Measurements from ENCODE around the gene HSD3B1.
"Not testable (repeated sequence)": the region's sequence is repeated elsewhere in the genome, so short reads cannot be mapped to it uniquely, and the experiment has no call there.

Gene HSD3B1

DNA sequence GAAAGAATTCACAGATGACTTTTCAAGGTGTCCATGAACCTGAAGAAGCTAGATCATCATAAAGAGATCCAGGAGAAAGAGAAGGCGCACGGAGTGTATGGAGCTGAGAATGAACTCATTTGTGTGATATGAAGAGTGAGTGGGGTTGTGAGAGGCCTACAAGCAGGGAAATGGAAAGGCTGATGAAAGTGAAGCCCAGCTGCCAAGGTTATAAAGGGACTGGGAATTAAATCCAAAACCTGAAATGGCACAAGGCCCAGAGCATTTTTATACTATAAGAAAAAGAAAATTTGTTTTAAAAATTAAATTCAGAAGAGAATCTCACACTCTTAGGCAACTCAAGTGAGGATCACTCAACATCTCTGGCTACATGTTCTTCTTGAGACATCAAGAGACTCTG lies 43.4 kb downstream of the HSD3B1 start:
- H3K9me2 ChIP-seq (replicated peaks; ENCODE audit: low read depth, low read length): no peaks in the 10 kb centered on the region
- no peaks in the 10 kb centered on the region for H3K9me3 ChIP-seq (ENCODE audit: insufficient read depth, low read depth, low read length)
- no peaks in the 10 kb centered on the region for H4K20me1 ChIP-seq (ENCODE audit: insufficient read depth, low read length, poor library complexity, severe bottlenecking)
- H3K36me3 ChIP-seq (ENCODE audit: insufficient read depth, low read length): no peaks in the 10 kb centered on the region
- H3K27me3 ChIP-seq (ENCODE audit: insufficient read depth, low read length, poor library complexity, severe bottlenecking): no peaks in the 10 kb centered on the region
- H3K4me1 ChIP-seq (ENCODE audit: insufficient read depth, low read length, poor library complexity, severe bottlenecking): no peaks in the 10 kb centered on the region
- no peak overlapping the region for H2AFZ ChIP-seq (ENCODE audit: low read length)
- H3K9ac ChIP-seq (ENCODE audit: low read depth, low read length, poor library complexity, severe bottlenecking): no peak overlapping the region
- TF ChIP-seq EZH2phosphoT487 (IDR thresholded peaks at IDR 0.05; ENCODE audit: borderline replicate concordance): no peak
- TF ChIP-seq, protein P1, sequence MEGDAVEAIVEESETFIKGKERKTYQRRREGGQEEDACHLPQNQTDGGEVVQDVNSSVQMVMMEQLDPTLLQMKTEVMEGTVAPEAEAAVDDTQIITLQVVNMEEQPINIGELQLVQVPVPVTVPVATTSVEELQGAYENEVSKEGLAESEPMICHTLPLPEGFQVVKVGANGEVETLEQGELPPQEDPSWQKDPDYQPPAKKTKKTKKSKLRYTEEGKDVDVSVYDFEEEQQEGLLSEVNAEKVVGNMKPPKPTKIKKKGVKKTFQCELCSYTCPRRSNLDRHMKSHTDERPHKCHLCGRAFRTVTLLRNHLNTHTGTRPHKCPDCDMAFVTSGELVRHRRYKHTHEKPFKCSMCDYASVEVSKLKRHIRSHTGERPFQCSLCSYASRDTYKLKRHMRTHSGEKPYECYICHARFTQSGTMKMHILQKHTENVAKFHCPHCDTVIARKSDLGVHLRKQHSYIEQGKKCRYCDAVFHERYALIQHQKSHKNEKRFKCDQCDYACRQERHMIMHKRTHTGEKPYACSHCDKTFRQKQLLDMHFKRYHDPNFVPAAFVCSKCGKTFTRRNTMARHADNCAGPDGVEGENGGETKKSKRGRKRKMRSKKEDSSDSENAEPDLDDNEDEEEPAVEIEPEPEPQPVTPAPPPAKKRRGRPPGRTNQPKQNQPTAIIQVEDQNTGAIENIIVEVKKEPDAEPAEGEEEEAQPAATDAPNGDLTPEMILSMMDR (conservative IDR thresholded peaks at IDR 0.05; ENCODE audit: low read length): no peak
- no peaks in the 10 kb centered on the region for H3F3A ChIP-seq (ENCODE audit: low read depth)
- no peak overlapping the region for H3K4me3 ChIP-seq (ENCODE audit: low read length, poor library complexity, severe bottlenecking)
- H3K79me2 ChIP-seq (ENCODE audit: insufficient read depth, low read length): no peaks in the 10 kb centered on the region
- H3K4me2 ChIP-seq (ENCODE audit: low read depth, low read length, poor library complexity, severe bottlenecking): no peak overlapping the region

DNA sequence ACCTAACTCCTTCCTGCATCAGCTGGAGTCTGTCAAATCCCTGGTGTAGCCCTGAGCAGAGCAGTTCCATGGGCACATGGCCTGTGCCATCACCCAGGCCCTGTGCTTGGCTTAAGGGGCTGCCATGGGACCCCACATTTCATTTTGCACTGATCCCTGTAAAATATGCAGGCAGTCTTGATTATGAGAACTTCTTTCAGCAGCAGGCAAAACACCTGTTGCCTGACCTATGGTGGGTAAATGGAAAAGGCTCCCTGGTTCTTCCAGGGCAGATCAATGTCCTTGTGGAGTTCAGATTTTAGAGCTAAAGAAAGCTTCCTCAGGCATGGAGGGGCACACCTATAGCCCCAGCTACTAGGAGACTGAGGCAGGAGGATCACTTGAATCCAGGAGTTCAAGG lies 44.2 kb downstream of the HSD3B1 start:
- H3K9ac ChIP-seq (ENCODE audit: low read depth, low read length, poor library complexity, severe bottlenecking): no peak overlapping the region
- no peak overlapping the region for H2AFZ ChIP-seq (ENCODE audit: low read length)
- H4K20me1 ChIP-seq (ENCODE audit: insufficient read depth, low read length, poor library complexity, severe bottlenecking): no peaks in the 10 kb centered on the region
- H3K27me3 ChIP-seq (ENCODE audit: insufficient read depth, low read length, poor library complexity, severe bottlenecking): no peaks in the 10 kb centered on the region
- no peaks in the 10 kb centered on the region for H3K9me2 ChIP-seq (replicated peaks; ENCODE audit: low read depth, low read length)
- no peaks in the 10 kb centered on the region for H3K4me1 ChIP-seq (ENCODE audit: insufficient read depth, low read length, poor library complexity, severe bottlenecking)
- TF ChIP-seq EZH2phosphoT487 (IDR thresholded peaks at IDR 0.05; ENCODE audit: borderline replicate concordance): no peak
- TF ChIP-seq, protein P1 (conservative IDR thresholded peaks at IDR 0.05; ENCODE audit: low read length): no peak
- no peak overlapping the region for H3K4me2 ChIP-seq (ENCODE audit: low read depth, low read length, poor library complexity, severe bottlenecking)
- H3K36me3 ChIP-seq (ENCODE audit: insufficient read depth, low read length): no peaks in the 10 kb centered on the region
- H3K4me3 ChIP-seq (ENCODE audit: low read length, poor library complexity, severe bottlenecking): no peak overlapping the region
- H3F3A ChIP-seq (ENCODE audit: low read depth): no peaks in the 10 kb centered on the region
- no peaks in the 10 kb centered on the region for H3K9me3 ChIP-seq (ENCODE audit: insufficient read depth, low read depth, low read length)
- no peaks in the 10 kb centered on the region for H3K79me2 ChIP-seq (ENCODE audit: insufficient read depth, low read length)

DNA sequence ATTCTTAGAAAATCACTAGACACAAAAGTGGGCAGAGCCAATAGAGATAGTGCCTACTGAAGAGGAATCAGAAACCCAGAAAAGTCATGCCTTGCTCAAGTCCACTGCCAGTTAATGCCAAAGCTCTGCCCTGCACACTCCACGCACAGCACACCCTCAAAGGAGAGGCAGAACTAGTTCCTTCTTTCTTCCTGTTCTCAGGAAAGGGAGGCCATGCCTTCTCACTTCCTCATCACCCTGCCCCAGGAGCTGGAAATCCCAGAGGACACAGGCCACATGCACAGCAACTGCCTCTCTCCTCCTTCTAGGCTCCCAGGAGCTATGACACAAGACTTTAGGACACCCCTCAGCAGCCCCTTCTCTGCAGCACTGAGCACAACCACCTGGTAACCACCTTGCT lies 45.6 kb downstream of the HSD3B1 start:
- H3K4me2 ChIP-seq (ENCODE audit: low read depth, low read length, poor library complexity, severe bottlenecking); H3K27me3 ChIP-seq (ENCODE audit: insufficient read depth, low read length, poor library complexity, severe bottlenecking); H3K9me2 ChIP-seq (replicated peaks; ENCODE audit: low read depth, low read length); H3K79me2 ChIP-seq (ENCODE audit: insufficient read depth, low read length); H3F3A ChIP-seq (ENCODE audit: low read depth); H3K9ac ChIP-seq (ENCODE audit: low read depth, low read length, poor library complexity, severe bottlenecking); H3K36me3 ChIP-seq (ENCODE audit: insufficient read depth, low read length); H2AFZ ChIP-seq (ENCODE audit: low read length); H4K20me1 ChIP-seq (ENCODE audit: insufficient read depth, low read length, poor library complexity, severe bottlenecking); H3K9me3 ChIP-seq (ENCODE audit: insufficient read depth, low read depth, low read length); H3K4me3 ChIP-seq (ENCODE audit: low read length, poor library complexity, severe bottlenecking); H3K4me1 ChIP-seq (ENCODE audit: insufficient read depth, low read length, poor library complexity, severe bottlenecking): not testable (repeated sequence)

DNA sequence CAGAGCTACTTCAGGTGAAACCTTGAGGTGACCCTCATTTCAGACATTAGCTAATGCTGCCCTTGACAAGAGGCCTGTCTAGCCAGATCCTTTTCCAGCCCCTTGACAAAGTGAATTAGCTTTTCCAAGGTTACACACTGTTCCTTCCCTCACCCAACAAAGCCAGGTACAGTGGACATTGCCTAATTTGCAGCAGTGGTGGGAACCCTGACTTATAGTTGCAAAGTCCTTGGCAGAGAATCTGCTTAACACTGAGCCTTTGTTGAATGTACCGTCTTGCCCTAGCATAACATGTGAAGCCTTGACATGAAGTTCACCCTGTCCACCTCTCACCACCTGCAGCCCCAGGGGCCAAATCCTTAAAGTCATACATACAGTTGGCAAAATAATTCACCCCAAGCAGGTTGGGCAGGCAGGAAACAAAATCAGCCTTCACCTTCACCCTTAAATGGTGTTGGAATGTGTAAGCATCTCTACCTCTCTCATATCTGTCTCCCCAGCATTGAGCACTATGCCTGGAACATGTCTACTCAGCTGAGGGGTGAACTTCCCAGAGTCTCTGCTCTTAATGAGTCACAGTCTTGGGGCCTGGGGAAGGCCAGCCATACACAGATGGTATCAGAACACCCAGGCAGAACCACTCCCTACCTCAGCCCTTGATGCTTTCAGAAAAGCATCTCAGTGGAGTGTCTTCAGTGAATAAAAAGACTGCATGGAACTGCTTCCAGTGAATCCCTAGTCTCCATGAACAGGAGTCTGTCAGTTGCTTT lies 46.5 kb downstream of the HSD3B1 start:
- not testable (repeated sequence) for H3K27me3 ChIP-seq (ENCODE audit: insufficient read depth, low read length, poor library complexity, severe bottlenecking); H3K9ac ChIP-seq (ENCODE audit: low read depth, low read length, poor library complexity, severe bottlenecking); H2AFZ ChIP-seq (ENCODE audit: low read length); H3K79me2 ChIP-seq (ENCODE audit: insufficient read depth, low read length); H3K4me1 ChIP-seq (ENCODE audit: insufficient read depth, low read length, poor library complexity, severe bottlenecking); H3F3A ChIP-seq (ENCODE audit: low read depth); H3K9me2 ChIP-seq (replicated peaks; ENCODE audit: low read depth, low read length); H3K36me3 ChIP-seq (ENCODE audit: insufficient read depth, low read length); H4K20me1 ChIP-seq (ENCODE audit: insufficient read depth, low read length, poor library complexity, severe bottlenecking); H3K4me2 ChIP-seq (ENCODE audit: low read depth, low read length, poor library complexity, severe bottlenecking); H3K9me3 ChIP-seq (ENCODE audit: insufficient read depth, low read depth, low read length); H3K4me3 ChIP-seq (ENCODE audit: low read length, poor library complexity, severe bottlenecking)

All from Loucy (cell line).